WI38 (cell line): Measurements from ENCODE around the gene GPC5.

Experiments
- H3K4me3 ChIP-seq: 2 replicates; pipeline ENCODE4 v1.5.1; 2011; ENCODE audit warnings: low read depth, mild to moderate bottlenecking, control low read depth, low read length
- CTCF ChIP-seq: IDR thresholded peaks from 2 replicates; pipeline ENCODE4 v1.5.1; 2012; ENCODE audit warnings: low read depth, mild to moderate bottlenecking, control low read depth, low read length

The GPC5 gene

GRCh38 chr13:91557328-91558090, 159.1 kb downstream of the GPC5 start:
- H3K4me3 ChIP-seq, result no peak overlapping the region
- TF ChIP-seq CTCF, result no peak

- H3K4me3 ChIP-seq, result no peak overlapping the region
- TF ChIP-seq CTCF, result no peak
These were observed 165.4 kb downstream of the GPC5 start for GRCh38 chr13:91563799-91564198.

- H3K4me3 ChIP-seq, result no peak overlapping the region
- no peak for TF ChIP-seq CTCF
These were observed 166.0 kb downstream of the GPC5 start for GRCh38 chr13:91564396-91564795.

GRCh38 chr13:91565296-91565695, 166.9 kb downstream of the GPC5 start:
- no peak for TF ChIP-seq CTCF

GRCh38 chr13:91567485-91568207, 169.2 kb downstream of the GPC5 start:
- TF ChIP-seq CTCF, result no peak
- no peak overlapping the region for H3K4me3 ChIP-seq

More at GRCh38 chr13:91565296-91565695, 166.9 kb downstream of the GPC5 start:
- H3K4me3 ChIP-seq, result no peak overlapping the region

- no peak for TF ChIP-seq CTCF
- no peak overlapping the region for H3K4me3 ChIP-seq
These were observed 173.3 kb downstream of the GPC5 start for GRCh38 chr13:91571681-91572080.

- H3K4me3 ChIP-seq, result no peak overlapping the region
- TF ChIP-seq CTCF, result no peak
These were observed 174.0 kb downstream of the GPC5 start for GRCh38 chr13:91572439-91572838.
